Liver (tissue), 3 donors: ENCODE measurements around the gene TSPYL2.

ENCODE experiments used
- FOXA1 ChIP-seq: IDR thresholded peaks from 2 replicates; pipeline ENCODE4 v1.6.1; 2016; ENCODE audit warnings: antibody characterized with exemption
- GABPA ChIP-seq, 2 donors: IDR thresholded peaks in 1 of 2; conservative IDR thresholded peaks in 1 of 2; 2 replicates each; pipeline ENCODE4 v1.6.1; 2016; ENCODE audit warnings: antibody characterized with exemption in 2 of 2, mild to moderate bottlenecking in 1 of 2, moderate library complexity in 1 of 2
- HNF4A ChIP-seq, 2 donors: conservative IDR thresholded peaks; 2 replicates each; pipeline ENCODE4 v1.6.1; 2016; ENCODE audit warnings: antibody characterized with exemption in 2 of 2, mild to moderate bottlenecking in 2 of 2
- HNF4G ChIP-seq: IDR thresholded peaks from 2 replicates; pipeline ENCODE4 v1.6.1; 2016; ENCODE audit warnings: antibody characterized with exemption
- JUND ChIP-seq, 2 donors: IDR thresholded peaks; 2 replicates each; pipeline ENCODE4 v1.6.1; 2016; ENCODE audit warnings: antibody characterized with exemption in 2 of 2
- RAD21 ChIP-seq, 2 donors: IDR thresholded peaks; 2 replicates each; pipeline ENCODE4 v1.6.1; 2016; ENCODE audit warnings: antibody characterized with exemption in 2 of 2, mild to moderate bottlenecking in 2 of 2
- TAF1 ChIP-seq: conservative IDR thresholded peaks from 2 replicates; pipeline ENCODE4 v1.6.1; 2016; ENCODE audit warnings: antibody characterized with exemption, mild to moderate bottlenecking
- YY1 ChIP-seq: IDR thresholded peaks from 2 replicates; pipeline ENCODE4 v1.6.1; 2016; ENCODE audit warnings: antibody characterized with exemption, mild to moderate bottlenecking
- TF ChIP-seq, protein P1 (sequence below): fragments of 150-350 bp; IDR thresholded peaks from 2 replicates; pipeline ENCODE4 v1.5.1; 2017; ENCODE audit warnings: improper control_type of control experiment, low read depth, low read length; ENCODE audit not compliant: missing input control
- TF ChIP-seq, protein P2 (sequence below): IDR thresholded peaks from 2 replicates; pipeline ENCODE4 v1.6.1; 2016; ENCODE audit warnings: antibody characterized with exemption
- TF ChIP-seq, protein P3 (sequence below): IDR thresholded peaks from 2 replicates; pipeline ENCODE4 v1.6.1; 2016; ENCODE audit warnings: antibody characterized with exemption, mild to moderate bottlenecking
- TF ChIP-seq, protein P4 (sequence below): IDR thresholded peaks from 2 replicates; pipeline ENCODE4 v1.6.1; 2016; ENCODE audit warnings: antibody characterized with exemption
- donor health status: healthy.
- donor health status: healthy.

DNA sequence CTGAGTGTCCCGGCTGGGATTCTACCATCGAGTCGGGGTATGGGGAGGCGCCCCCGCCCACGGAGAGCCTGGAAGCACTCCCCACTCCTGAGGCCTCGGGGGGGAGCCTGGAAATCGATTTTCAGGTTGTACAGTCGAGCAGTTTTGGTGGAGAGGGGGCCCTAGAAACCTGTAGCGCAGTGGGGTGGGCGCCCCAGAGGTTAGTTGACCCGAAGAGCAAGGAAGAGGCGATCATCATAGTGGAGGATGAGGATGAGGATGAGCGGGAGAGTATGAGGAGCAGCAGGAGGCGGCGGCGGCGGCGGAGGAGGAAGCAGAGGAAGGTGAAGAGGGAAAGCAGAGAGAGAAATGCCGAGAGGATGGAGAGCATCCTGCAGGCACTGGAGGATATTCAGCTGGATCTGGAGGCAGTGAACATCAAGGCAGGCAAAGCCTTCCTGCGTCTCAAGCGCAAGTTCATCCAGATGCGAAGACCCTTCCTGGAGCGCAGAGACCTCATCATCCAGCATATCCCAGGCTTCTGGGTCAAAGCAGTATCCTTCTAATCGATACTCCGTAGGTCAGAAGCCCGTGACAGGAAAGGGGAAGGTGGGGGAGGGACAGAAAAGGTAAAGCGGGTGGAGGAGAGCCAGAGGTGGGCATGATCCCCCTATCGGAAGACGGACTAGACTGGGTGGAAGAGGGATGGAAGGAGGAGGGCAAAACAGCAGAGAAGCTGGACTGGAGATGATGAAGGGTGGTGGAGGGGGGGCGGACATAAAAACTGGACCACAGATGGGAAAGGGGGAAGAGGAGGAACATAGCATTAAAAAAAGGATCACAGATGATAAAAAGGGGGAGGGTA is 828 bp downstream of the TSPYL2 start:
- TF ChIP-seq, protein P1, sequence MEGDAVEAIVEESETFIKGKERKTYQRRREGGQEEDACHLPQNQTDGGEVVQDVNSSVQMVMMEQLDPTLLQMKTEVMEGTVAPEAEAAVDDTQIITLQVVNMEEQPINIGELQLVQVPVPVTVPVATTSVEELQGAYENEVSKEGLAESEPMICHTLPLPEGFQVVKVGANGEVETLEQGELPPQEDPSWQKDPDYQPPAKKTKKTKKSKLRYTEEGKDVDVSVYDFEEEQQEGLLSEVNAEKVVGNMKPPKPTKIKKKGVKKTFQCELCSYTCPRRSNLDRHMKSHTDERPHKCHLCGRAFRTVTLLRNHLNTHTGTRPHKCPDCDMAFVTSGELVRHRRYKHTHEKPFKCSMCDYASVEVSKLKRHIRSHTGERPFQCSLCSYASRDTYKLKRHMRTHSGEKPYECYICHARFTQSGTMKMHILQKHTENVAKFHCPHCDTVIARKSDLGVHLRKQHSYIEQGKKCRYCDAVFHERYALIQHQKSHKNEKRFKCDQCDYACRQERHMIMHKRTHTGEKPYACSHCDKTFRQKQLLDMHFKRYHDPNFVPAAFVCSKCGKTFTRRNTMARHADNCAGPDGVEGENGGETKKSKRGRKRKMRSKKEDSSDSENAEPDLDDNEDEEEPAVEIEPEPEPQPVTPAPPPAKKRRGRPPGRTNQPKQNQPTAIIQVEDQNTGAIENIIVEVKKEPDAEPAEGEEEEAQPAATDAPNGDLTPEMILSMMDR = no peak
- TF ChIP-seq, protein P2, sequence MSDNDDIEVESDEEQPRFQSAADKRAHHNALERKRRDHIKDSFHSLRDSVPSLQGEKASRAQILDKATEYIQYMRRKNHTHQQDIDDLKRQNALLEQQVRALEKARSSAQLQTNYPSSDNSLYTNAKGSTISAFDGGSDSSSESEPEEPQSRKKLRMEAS = no peak
- no peak for TF ChIP-seq GABPA (IDR thresholded peaks at IDR 0.05 in 1 of 2, conservative IDR thresholded peaks at IDR 0.05 in 1 of 2)
- TF ChIP-seq HNF4A (conservative IDR thresholded peaks at IDR 0.05) = no peak
- TF ChIP-seq, protein P3, sequence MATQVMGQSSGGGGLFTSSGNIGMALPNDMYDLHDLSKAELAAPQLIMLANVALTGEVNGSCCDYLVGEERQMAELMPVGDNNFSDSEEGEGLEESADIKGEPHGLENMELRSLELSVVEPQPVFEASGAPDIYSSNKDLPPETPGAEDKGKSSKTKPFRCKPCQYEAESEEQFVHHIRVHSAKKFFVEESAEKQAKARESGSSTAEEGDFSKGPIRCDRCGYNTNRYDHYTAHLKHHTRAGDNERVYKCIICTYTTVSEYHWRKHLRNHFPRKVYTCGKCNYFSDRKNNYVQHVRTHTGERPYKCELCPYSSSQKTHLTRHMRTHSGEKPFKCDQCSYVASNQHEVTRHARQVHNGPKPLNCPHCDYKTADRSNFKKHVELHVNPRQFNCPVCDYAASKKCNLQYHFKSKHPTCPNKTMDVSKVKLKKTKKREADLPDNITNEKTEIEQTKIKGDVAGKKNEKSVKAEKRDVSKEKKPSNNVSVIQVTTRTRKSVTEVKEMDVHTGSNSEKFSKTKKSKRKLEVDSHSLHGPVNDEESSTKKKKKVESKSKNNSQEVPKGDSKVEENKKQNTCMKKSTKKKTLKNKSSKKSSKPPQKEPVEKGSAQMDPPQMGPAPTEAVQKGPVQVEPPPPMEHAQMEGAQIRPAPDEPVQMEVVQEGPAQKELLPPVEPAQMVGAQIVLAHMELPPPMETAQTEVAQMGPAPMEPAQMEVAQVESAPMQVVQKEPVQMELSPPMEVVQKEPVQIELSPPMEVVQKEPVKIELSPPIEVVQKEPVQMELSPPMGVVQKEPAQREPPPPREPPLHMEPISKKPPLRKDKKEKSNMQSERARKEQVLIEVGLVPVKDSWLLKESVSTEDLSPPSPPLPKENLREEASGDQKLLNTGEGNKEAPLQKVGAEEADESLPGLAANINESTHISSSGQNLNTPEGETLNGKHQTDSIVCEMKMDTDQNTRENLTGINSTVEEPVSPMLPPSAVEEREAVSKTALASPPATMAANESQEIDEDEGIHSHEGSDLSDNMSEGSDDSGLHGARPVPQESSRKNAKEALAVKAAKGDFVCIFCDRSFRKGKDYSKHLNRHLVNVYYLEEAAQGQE = no peak
- no peak for TF ChIP-seq YY1
- TF ChIP-seq JUND (IDR thresholded peaks at IDR 0.05) = no peak
- TF ChIP-seq FOXA1 = no peak
- no peak for TF ChIP-seq HNF4G
- no peak for TF ChIP-seq RAD21 (IDR thresholded peaks at IDR 0.05)
- TF ChIP-seq TAF1 = no peak
- TF ChIP-seq, protein P4, sequence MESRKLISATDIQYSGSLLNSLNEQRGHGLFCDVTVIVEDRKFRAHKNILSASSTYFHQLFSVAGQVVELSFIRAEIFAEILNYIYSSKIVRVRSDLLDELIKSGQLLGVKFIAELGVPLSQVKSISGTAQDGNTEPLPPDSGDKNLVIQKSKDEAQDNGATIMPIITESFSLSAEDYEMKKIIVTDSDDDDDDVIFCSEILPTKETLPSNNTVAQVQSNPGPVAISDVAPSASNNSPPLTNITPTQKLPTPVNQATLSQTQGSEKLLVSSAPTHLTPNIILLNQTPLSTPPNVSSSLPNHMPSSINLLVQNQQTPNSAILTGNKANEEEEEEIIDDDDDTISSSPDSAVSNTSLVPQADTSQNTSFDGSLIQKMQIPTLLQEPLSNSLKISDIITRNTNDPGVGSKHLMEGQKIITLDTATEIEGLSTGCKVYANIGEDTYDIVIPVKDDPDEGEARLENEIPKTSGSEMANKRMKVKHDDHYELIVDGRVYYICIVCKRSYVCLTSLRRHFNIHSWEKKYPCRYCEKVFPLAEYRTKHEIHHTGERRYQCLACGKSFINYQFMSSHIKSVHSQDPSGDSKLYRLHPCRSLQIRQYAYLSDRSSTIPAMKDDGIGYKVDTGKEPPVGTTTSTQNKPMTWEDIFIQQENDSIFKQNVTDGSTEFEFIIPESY = no peak
